Panc1 (cell line): ENCODE results near the gene ZCCHC14.
"Not testable (repeated sequence)": the region's sequence is repeated elsewhere in the genome, so short reads cannot be mapped to it uniquely, and the experiment has no call there.

Experiments used
- POLR2AphosphoS5 ChIP-seq: IDR thresholded peaks from 2 replicates; pipeline ENCODE4 v1.6.1; 2012; ENCODE audit warnings: mild to moderate bottlenecking, low read depth, low read length, moderate library complexity
- SIN3A ChIP-seq: IDR thresholded peaks from 2 replicates; pipeline ENCODE4 v1.6.1; 2012; ENCODE audit warnings: low read depth, mild to moderate bottlenecking, low read length, moderate library complexity, borderline replicate concordance; ENCODE audit not compliant: insufficient read depth
- TF ChIP-seq, protein P1 (sequence below): fragments of 450-650 bp; IDR thresholded peaks from 2 replicates; pipeline ENCODE4 v1.5.1; 2017; ENCODE audit warnings: mild to moderate bottlenecking
- TF ChIP-seq, protein P2 (sequence below), 2 experiments: IDR thresholded peaks; 2 replicates each; pipeline ENCODE4 v1.6.1; 2011 to 2012; ENCODE audit warnings: low read depth in 2 of 2, control low read depth in 1 of 2, low read length in 1 of 2, mild to moderate bottlenecking in 1 of 2, moderate library complexity in 1 of 2; ENCODE audit not compliant: insufficient read depth in 1 of 2

DNA sequence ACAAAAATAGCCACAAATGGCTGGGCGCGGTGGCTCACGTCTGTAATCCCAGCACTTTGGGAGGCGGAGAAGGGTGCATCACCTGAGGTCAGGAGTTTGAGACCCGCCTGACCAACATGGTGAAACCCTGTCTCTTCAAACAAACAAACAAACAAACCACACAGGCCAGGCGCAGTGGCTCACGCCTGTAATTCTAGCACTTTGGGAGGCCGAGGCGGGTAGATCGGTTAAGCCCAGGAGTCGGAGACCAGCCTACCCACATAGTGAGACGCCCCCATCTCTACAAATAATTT lies 108.0 kb downstream of the ZCCHC14 start:
- TF ChIP-seq, protein P1, sequence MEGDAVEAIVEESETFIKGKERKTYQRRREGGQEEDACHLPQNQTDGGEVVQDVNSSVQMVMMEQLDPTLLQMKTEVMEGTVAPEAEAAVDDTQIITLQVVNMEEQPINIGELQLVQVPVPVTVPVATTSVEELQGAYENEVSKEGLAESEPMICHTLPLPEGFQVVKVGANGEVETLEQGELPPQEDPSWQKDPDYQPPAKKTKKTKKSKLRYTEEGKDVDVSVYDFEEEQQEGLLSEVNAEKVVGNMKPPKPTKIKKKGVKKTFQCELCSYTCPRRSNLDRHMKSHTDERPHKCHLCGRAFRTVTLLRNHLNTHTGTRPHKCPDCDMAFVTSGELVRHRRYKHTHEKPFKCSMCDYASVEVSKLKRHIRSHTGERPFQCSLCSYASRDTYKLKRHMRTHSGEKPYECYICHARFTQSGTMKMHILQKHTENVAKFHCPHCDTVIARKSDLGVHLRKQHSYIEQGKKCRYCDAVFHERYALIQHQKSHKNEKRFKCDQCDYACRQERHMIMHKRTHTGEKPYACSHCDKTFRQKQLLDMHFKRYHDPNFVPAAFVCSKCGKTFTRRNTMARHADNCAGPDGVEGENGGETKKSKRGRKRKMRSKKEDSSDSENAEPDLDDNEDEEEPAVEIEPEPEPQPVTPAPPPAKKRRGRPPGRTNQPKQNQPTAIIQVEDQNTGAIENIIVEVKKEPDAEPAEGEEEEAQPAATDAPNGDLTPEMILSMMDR = not testable (repeated sequence)
- TF ChIP-seq SIN3A, POLR2AphosphoS5: not testable (repeated sequence)
- TF ChIP-seq, protein P2, sequence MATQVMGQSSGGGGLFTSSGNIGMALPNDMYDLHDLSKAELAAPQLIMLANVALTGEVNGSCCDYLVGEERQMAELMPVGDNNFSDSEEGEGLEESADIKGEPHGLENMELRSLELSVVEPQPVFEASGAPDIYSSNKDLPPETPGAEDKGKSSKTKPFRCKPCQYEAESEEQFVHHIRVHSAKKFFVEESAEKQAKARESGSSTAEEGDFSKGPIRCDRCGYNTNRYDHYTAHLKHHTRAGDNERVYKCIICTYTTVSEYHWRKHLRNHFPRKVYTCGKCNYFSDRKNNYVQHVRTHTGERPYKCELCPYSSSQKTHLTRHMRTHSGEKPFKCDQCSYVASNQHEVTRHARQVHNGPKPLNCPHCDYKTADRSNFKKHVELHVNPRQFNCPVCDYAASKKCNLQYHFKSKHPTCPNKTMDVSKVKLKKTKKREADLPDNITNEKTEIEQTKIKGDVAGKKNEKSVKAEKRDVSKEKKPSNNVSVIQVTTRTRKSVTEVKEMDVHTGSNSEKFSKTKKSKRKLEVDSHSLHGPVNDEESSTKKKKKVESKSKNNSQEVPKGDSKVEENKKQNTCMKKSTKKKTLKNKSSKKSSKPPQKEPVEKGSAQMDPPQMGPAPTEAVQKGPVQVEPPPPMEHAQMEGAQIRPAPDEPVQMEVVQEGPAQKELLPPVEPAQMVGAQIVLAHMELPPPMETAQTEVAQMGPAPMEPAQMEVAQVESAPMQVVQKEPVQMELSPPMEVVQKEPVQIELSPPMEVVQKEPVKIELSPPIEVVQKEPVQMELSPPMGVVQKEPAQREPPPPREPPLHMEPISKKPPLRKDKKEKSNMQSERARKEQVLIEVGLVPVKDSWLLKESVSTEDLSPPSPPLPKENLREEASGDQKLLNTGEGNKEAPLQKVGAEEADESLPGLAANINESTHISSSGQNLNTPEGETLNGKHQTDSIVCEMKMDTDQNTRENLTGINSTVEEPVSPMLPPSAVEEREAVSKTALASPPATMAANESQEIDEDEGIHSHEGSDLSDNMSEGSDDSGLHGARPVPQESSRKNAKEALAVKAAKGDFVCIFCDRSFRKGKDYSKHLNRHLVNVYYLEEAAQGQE (IDR thresholded peaks at IDR 0.05; ENCODE audit: insufficient read depth in 1 of 2, low read depth in 2 of 2, low read length in 1 of 2) = not testable (repeated sequence)
